HEK293 (cell line): ENCODE results near the gene NDUFC2.
A peak's percentile ranks its signal among the peaks of the same experiment; 100 is the strongest.

Experiments used
- CTCF ChIA-PET: fragments of 350-600 bp; formaldehyde crosslinking; extraction: SDS; loops from one replicate; lab custom pipeline; 2021; ENCODE audit warnings: antibody characterized with exemption; lab: Yijun Ruan, JAX
- POLR2A ChIA-PET: fragments of 300-600 bp; formaldehyde crosslinking; extraction: SDS; loops from one replicate; lab custom pipeline; 2020; ENCODE audit warnings: antibody characterized with exemption, inconsistent platforms; lab: Yijun Ruan, JAX
- H3K27ac ChIP-seq: fragments of 200-500 bp; sonication (Bioruptor generic); 2 replicates; pipeline ENCODE4 v1.5.1; 2014; ENCODE audit warnings: low read depth, low read length, control low read depth, inconsistent platforms; ENCODE audit errors: extremely low read depth
- H3K36me3 ChIP-seq, 2 experiments: fragments of 200-500 bp in 1 of 2; sonication (Bioruptor generic) in 1 of 2; 1 replicate in 1 of 2; 2 replicates in 1 of 2; pipeline ENCODE4 v1.5.1; 2014 to 2017; ENCODE audit warnings: inconsistent platforms in 2 of 2, low read length in 2 of 2; ENCODE audit not compliant: control insufficient read depth in 2 of 2, insufficient read depth in 1 of 2
- H3K4me1 ChIP-seq: fragments of 200-500 bp; sonication (Bioruptor generic); 2 replicates; pipeline ENCODE4 v1.5.1; 2014; ENCODE audit warnings: mild to moderate bottlenecking, low read length, inconsistent platforms; ENCODE audit not compliant: control insufficient read depth, insufficient read depth
- H3K4me3 ChIP-seq: 2 replicates; pipeline ENCODE4 v1.5.1; 2011; ENCODE audit warnings: low read depth, mild to moderate bottlenecking, control low read depth, low read length, moderate library complexity
- H3K9me3 ChIP-seq: fragments of 200-500 bp; sonication (Bioruptor generic); 2 replicates; pipeline ENCODE4 v1.5.1; 2014; ENCODE audit warnings: low read depth, low read length, inconsistent platforms; ENCODE audit not compliant: control insufficient read depth, insufficient read depth
- BCL6B ChIP-seq: fragments of 450-650 bp; formaldehyde crosslinking; IDR thresholded peaks from 2 replicates; pipeline ENCODE4 v1.5.1; 2017; ENCODE audit warnings: missing biosample characterization, missing genetic modification characterization
- GLI4 ChIP-seq: fragments of 450-650 bp; formaldehyde crosslinking; IDR thresholded peaks from 2 replicates; pipeline ENCODE4 v1.5.1; 2016; ENCODE audit warnings: missing biosample characterization, missing genetic modification characterization
- KLF7 ChIP-seq: fragments of 450-650 bp; formaldehyde crosslinking; IDR thresholded peaks from 2 replicates; pipeline ENCODE4 v1.5.1; 2016; ENCODE audit warnings: missing biosample characterization, missing genetic modification characterization, borderline replicate concordance
- MYNN ChIP-seq: fragments of 450-650 bp; formaldehyde crosslinking; IDR thresholded peaks from 2 replicates; pipeline ENCODE4 v1.5.1; 2016; ENCODE audit warnings: missing biosample characterization, missing genetic modification characterization, borderline replicate concordance
- PRDM1 ChIP-seq: fragments of 450-650 bp; formaldehyde crosslinking; IDR thresholded peaks from 2 replicates; pipeline ENCODE4; 2016; ENCODE audit warnings: missing biosample characterization, missing genetic modification characterization
- RBAK ChIP-seq: fragments of 450-650 bp; formaldehyde crosslinking; IDR thresholded peaks from 2 replicates; pipeline ENCODE4 v1.5.1; 2016; ENCODE audit warnings: missing biosample characterization, missing genetic modification characterization
- WT1 ChIP-seq: fragments of 450-650 bp; formaldehyde crosslinking; IDR thresholded peaks from 2 replicates; pipeline ENCODE4 v1.5.1; 2016; ENCODE audit warnings: missing biosample characterization, missing genetic modification characterization
- ZBTB1 ChIP-seq: fragments of 450-650 bp; formaldehyde crosslinking; IDR thresholded peaks from 2 replicates; pipeline ENCODE4 v1.5.1; 2016; ENCODE audit warnings: missing biosample characterization, missing genetic modification characterization
- ZBTB21 ChIP-seq: fragments of 450-650 bp; formaldehyde crosslinking; IDR thresholded peaks from 2 replicates; pipeline ENCODE4 v1.5.1; 2017; ENCODE audit warnings: missing biosample characterization, missing genetic modification characterization
- ZBTB49 ChIP-seq: fragments of 450-650 bp; formaldehyde crosslinking; IDR thresholded peaks from 2 replicates; pipeline ENCODE4 v1.5.1; 2016; ENCODE audit warnings: missing biosample characterization, missing genetic modification characterization, low read depth
- ZEB2 ChIP-seq: fragments of 450-650 bp; formaldehyde crosslinking; IDR thresholded peaks from 2 replicates; pipeline ENCODE4 v1.5.1; 2016; ENCODE audit warnings: missing biosample characterization, missing genetic modification characterization
- ZNF114 ChIP-seq: fragments of 450-650 bp; formaldehyde crosslinking; IDR thresholded peaks from 2 replicates; pipeline ENCODE4 v1.5.0; 2017; ENCODE audit warnings: missing biosample characterization, missing genetic modification characterization
- ZNF211 ChIP-seq: fragments of 450-650 bp; formaldehyde crosslinking; IDR thresholded peaks from 2 replicates; pipeline ENCODE4 v1.5.1; 2016; ENCODE audit warnings: low read depth, missing biosample characterization, missing genetic modification characterization
- ZNF423 ChIP-seq: fragments of 450-650 bp; formaldehyde crosslinking; IDR thresholded peaks from 2 replicates; pipeline ENCODE4 v1.5.1; 2016; ENCODE audit warnings: missing biosample characterization, missing genetic modification characterization
- ZNF510 ChIP-seq: fragments of 450-650 bp; formaldehyde crosslinking; IDR thresholded peaks from 2 replicates; pipeline ENCODE4 v1.5.1; 2018; ENCODE audit warnings: mild to moderate bottlenecking, missing genetic modification characterization, missing biosample characterization; ENCODE audit not compliant: insufficient replicate concordance
- ZNF514 ChIP-seq: fragments of 450-650 bp; formaldehyde crosslinking; IDR thresholded peaks from 2 replicates; pipeline ENCODE4 v1.5.1; 2016; ENCODE audit warnings: missing biosample characterization, missing genetic modification characterization
- ZNF530 ChIP-seq: fragments of 450-650 bp; formaldehyde crosslinking; IDR thresholded peaks from 2 replicates; pipeline ENCODE4 v1.5.1; 2016; ENCODE audit warnings: low read depth, missing biosample characterization, missing genetic modification characterization
- ZNF560 ChIP-seq: fragments of 450-650 bp; formaldehyde crosslinking; IDR thresholded peaks from 2 replicates; pipeline ENCODE4 v1.5.1; 2017; ENCODE audit warnings: missing biosample characterization, missing genetic modification characterization, borderline replicate concordance
- ZNF585B ChIP-seq: fragments of 450-650 bp; formaldehyde crosslinking; IDR thresholded peaks from 2 replicates; pipeline ENCODE4 v1.5.1; 2016; ENCODE audit warnings: missing biosample characterization, missing genetic modification characterization
- ZNF600 ChIP-seq: fragments of 450-650 bp; formaldehyde crosslinking; IDR thresholded peaks from 2 replicates; pipeline ENCODE4 v1.5.1; 2016; ENCODE audit warnings: missing biosample characterization, missing genetic modification characterization
- ZSCAN4 ChIP-seq: fragments of 450-650 bp; formaldehyde crosslinking; IDR thresholded peaks from 2 replicates; pipeline ENCODE4 v1.5.1; 2017; ENCODE audit warnings: missing biosample characterization, missing genetic modification characterization

NDUFC2 gene

GRCh38 chr11:78127403-78127802, 47.7 kb upstream of the NDUFC2 start:
- CTCF ChIA-PET, result no interaction called here
- Histone ChIP-seq H3K36me3 (peaks cover 5 to 17% of the 10 kb centered on the region in 2 experiments; a peak in 2 of 3 replicates), H3K27ac (no peak overlapping the region), H3K9me3 (no peaks in the 10 kb centered on the region), H3K4me3 (no peak overlapping the region), H3K4me1 (no peaks in the 10 kb centered on the region)
- no peak for TF ChIP-seq KLF7 (tag by site-specific recombination)
- TF ChIP-seq ZNF585B (tag by site-specific recombination), result no peak
- TF ChIP-seq PRDM1 (tag by site-specific recombination), result 0 out of 2 replicates have a peak, but pooled peaks have one; percentile 28
- TF ChIP-seq BCL6B (tag by site-specific recombination), result no peak
- TF ChIP-seq ZNF530 (tag by site-specific recombination), result no peak
- TF ChIP-seq ZNF423 (tag by site-specific recombination), result no peak
- no peak for TF ChIP-seq ZBTB49 (tag by site-specific recombination)
- TF ChIP-seq ZNF211, result no peak
- POLR2A ChIA-PET, result interaction anchor here (4.7 kb wide), 1 partner anchor 12 kb away, joined by 18 read pairs; the partner anchor contains the start of gene ALG8

GRCh38 chr11:78112582-78113275, 33.1 kb upstream of the NDUFC2 start:
- Histone ChIP-seq H3K4me1 (no peaks in the 10 kb centered on the region), H3K9me3 (no peaks in the 10 kb centered on the region), H3K4me3 (no peak overlapping the region), H3K36me3 (peaks cover 11 to 71% of the 10 kb centered on the region in 2 experiments), H3K27ac (no peak overlapping the region)
- TF ChIP-seq WT1 (tag by site-specific recombination) (no peak), GLI4 (tag by site-specific recombination) (no peak), ZEB2 (no peak), RBAK (no peak), ZBTB21 (no peak), ZNF600 (tag by site-specific recombination) (no peak), ZNF510 (tag by site-specific recombination) (no peak), ZNF514 (no peak), ZSCAN4 (tag by site-specific recombination) (no peak), ZBTB1 (tag by site-specific recombination) (no peak), ZNF560 (tag by site-specific recombination) (no peak), ZNF114 (tag by site-specific recombination) (no peak), MYNN (tag by site-specific recombination) (no peak)
- ChIA-PET POLR2A (no interaction called here), CTCF (no interaction called here)
